ENCODE data around the gene RND2. TPM values are rescaled to one million over a fixed set of nuclear protein-coding genes. Genes with fewer than 3 reads are reported as not detected.

The RND2 gene
- total and polyA plus RNA-seq, 2 of the 13 experiments (the other 11 are each of a cell fraction or from before 2014, with no cell fraction given) = 0.05 to 0.11 TPM

GRCh38 chr17:42980766-42981397, 44.1 kb upstream of the RND2 start (continued):
- TF ChIP-seq REST (IDR thresholded peaks at IDR 0.05; ENCODE audit: borderline replicate concordance in 1 of 2, low read depth in 1 of 2, low read length in 2 of 2) (peak in 1 of 2 experiments; percentile 22; a peak in 1 of 4 replicates), TBL1XR1 (IDR thresholded peaks at IDR 0.05; ENCODE audit: borderline replicate concordance, low read length, partially characterized antibody) (no peak), NFYB (CRISPR knock-in tag; IDR thresholded peaks at IDR 0.05) (peak; percentile 32; the same call in 1 of the 2 replicates), ZNF263 (CRISPR knock-in tag; IDR thresholded peaks at IDR 0.05) (no peak), KDM1A (CRISPR knock-in tag; IDR thresholded peaks at IDR 0.05) (peak; percentile 54; the same call in 1 of the 2 replicates), ZNF639 (CRISPR knock-in tag; conservative IDR thresholded peaks at IDR 0.05) (no peak), KDM3A (CRISPR knock-in tag; IDR thresholded peaks at IDR 0.05; ENCODE audit: low read depth) (peak; percentile 43; the same call in 1 of the 2 replicates), ZNF761 (CRISPR knock-in tag; conservative IDR thresholded peaks at IDR 0.05) (no peak), ZNF589 (CRISPR knock-in tag; conservative IDR thresholded peaks at IDR 0.05) (no peak), ATF6 (CRISPR knock-in tag; conservative IDR thresholded peaks at IDR 0.05) (no peak), NFIC (IDR thresholded peaks at IDR 0.05; ENCODE audit: low read length) (no peak), KDM2A (CRISPR knock-in tag; IDR thresholded peaks at IDR 0.05; ENCODE audit: borderline replicate concordance, low read depth) (peak; percentile 16; the same call in 1 of the 2 replicates), ZNF891 (CRISPR knock-in tag; IDR thresholded peaks at IDR 0.05) (peak; percentile 21; the same call in 1 of the 2 replicates), HNF4A (CRISPR knock-in tag; IDR thresholded peaks at IDR 0.05) (no peak), NCOA2 (CRISPR knock-in tag; IDR thresholded peaks at IDR 0.05) (no peak), TBX3 (IDR thresholded peaks at IDR 0.05; ENCODE audit: borderline replicate concordance) (no peak), ZNF512 (CRISPR knock-in tag; IDR thresholded peaks at IDR 0.05) (no peak), NKX3-1 (CRISPR knock-in tag; IDR thresholded peaks at IDR 0.05) (no peak), ZNF678 (CRISPR knock-in tag; IDR thresholded peaks at IDR 0.05) (no peak; the same call in 1 of the 2 replicates)

Data from HepG2 (cell line).